HepG2 (cell line): ENCODE results near the gene SESN1. TPM values are rescaled to one million over a fixed set of nuclear protein-coding genes. Genes with fewer than 3 reads are reported as not detected.

Experiments used
- ATAC-seq: fragments of 200-7000 bp; cut with Tn5 transposase; 3 replicates; pipeline ENCODE4 v1.9.1; 2020; ENCODE audit warnings: mild to moderate bottlenecking, moderate library complexity
- BruUV-seq: library from RNA; stranded (reverse); fragments of 400-500 nt; replicated peaks from 2 replicates; lab custom pipeline; 2021; lab: Mats Ljungman, UMichigan
- CTCF ChIA-PET: fragments of 300-600 bp; formaldehyde crosslinking; extraction: SDS; loops from one replicate; lab custom pipeline; 2021; ENCODE audit warnings: low total read pairs, inconsistent platforms, low intra/inter-chr PET ratio; lab: Yijun Ruan, JAX
- POLR2A ChIA-PET: fragments of 350-600 bp; sonication (Branson Sonifier 250); formaldehyde crosslinking; loops from one replicate; lab custom pipeline; 2020; ENCODE audit warnings: antibody characterized with exemption, inconsistent platforms; lab: Yijun Ruan, JAX
- DNase-seq: peaks from one replicate; pipeline ENCODE4 v3.0.0-alpha.2; 2015; ENCODE audit warnings: low spot score
- FAIRE-seq: peaks from 3 replicates; lab custom pipeline; 2011; peaks lifted over from hg19 to GRCh38; lab: Jason Lieb, UNC
- H2AFZ ChIP-seq: one replicate; pipeline ENCODE4 v1.6.1; 2011; ENCODE audit warnings: low read length, inconsistent platforms
- H3K27ac ChIP-seq: fragments of 300-600 bp; 3 replicates; pipeline ENCODE4 v1.8.0; 2011; ENCODE audit warnings: mixed run types, mild to moderate bottlenecking, mixed read lengths, low read length, inconsistent platforms; ENCODE audit not compliant: insufficient read depth; ENCODE audit errors: extremely low read length
- H3K27me3 ChIP-seq, 2 experiments: fragments of 200-600 bp in 1 of 2; 2 replicates in 1 of 2; 3 replicates in 1 of 2; pipeline versions ENCODE4 v1.6.0 to v1.8.0; 2011; ENCODE audit warnings: low read length in 2 of 2, mild to moderate bottlenecking in 2 of 2, moderate library complexity in 2 of 2, inconsistent platforms in 1 of 2; ENCODE audit not compliant: insufficient read depth in 2 of 2, control insufficient read depth in 1 of 2
- H3K36me3 ChIP-seq, 2 experiments: fragments of 200-600 bp in 1 of 2; replicated peaks in 1 of 2; 2 replicates in 1 of 2; 3 replicates in 1 of 2; pipeline versions ENCODE4 v1.5.1 to v1.8.0; 2011; ENCODE audit warnings: low read length in 2 of 2, inconsistent platforms in 1 of 2; ENCODE audit not compliant: insufficient read depth in 2 of 2, control insufficient read depth in 1 of 2
- H3K4me1 ChIP-seq: 2 replicates; pipeline ENCODE4 v1.5.1; 2012; ENCODE audit warnings: low read length, inconsistent platforms; ENCODE audit not compliant: insufficient read depth
- H3K4me2 ChIP-seq: 2 replicates; pipeline ENCODE4 v1.6.0; 2011; ENCODE audit warnings: low read depth, low read length, inconsistent platforms
- H3K4me3 ChIP-seq, 3 experiments: fragments of 200-600 bp in 1 of 3; sonication (generic), shearing (Covaris generic) in 1 of 3; replicated peaks in 1 of 3; 2 replicates each; pipeline ENCODE4 v1.5.1; 2011 to 2016; ENCODE audit warnings: low read length in 3 of 3, inconsistent platforms in 2 of 3, low read depth in 2 of 3, mild to moderate bottlenecking in 2 of 3, control low read depth in 1 of 3, mixed read lengths in 1 of 3; ENCODE audit not compliant: insufficient read depth in 1 of 3
- H3K79me2 ChIP-seq: one replicate; pipeline ENCODE4 v1.6.1; 2011; ENCODE audit warnings: low read length, inconsistent platforms; ENCODE audit not compliant: insufficient read depth
- H3K9ac ChIP-seq: 2 replicates; pipeline ENCODE4 v1.6.0; 2011; ENCODE audit warnings: mild to moderate bottlenecking, low read depth, low read length, inconsistent platforms; ENCODE audit not compliant: insufficient read depth
- H3K9me3 ChIP-seq: 2 replicates; pipeline ENCODE4 v1.5.1; 2012; ENCODE audit warnings: mild to moderate bottlenecking, low read length
- H4K20me1 ChIP-seq: 2 replicates; pipeline ENCODE4 v1.6.0; 2011; ENCODE audit warnings: inconsistent platforms, mild to moderate bottlenecking, low read length, moderate library complexity; ENCODE audit not compliant: insufficient read depth
- DMAP1 ChIP-seq: IDR thresholded peaks from 2 replicates; pipeline ENCODE4 v1.6.1; 2016
- MAFG ChIP-seq: sonication (generic); formaldehyde crosslinking; IDR thresholded peaks from 2 replicates; pipeline ENCODE4 v1.5.1; 2020; ENCODE audit warnings: mild to moderate bottlenecking, missing genetic modification reagents
- NR2F1 ChIP-seq, 2 experiments: fragments of 450-650 bp in 1 of 2; formaldehyde crosslinking in 1 of 2; IDR thresholded peaks; 2 replicates each; pipeline versions ENCODE4 v1.5.0 to v1.6.1; 2016 to 2020; ENCODE audit warnings: mild to moderate bottlenecking in 1 of 2, missing compliant biosample characterization in 1 of 2, missing genetic modification reagents in 1 of 2, moderate library complexity in 1 of 2
- POLR2AphosphoS2 ChIP-seq: IDR thresholded peaks from 2 replicates; pipeline ENCODE4 v1.6.1; 2011; ENCODE audit warnings: low read depth, low read length, improper control_type of control experiment
- PTBP1 ChIP-seq: fragments of 200-400 bp; formaldehyde crosslinking; IDR thresholded peaks from 2 replicates; pipeline ENCODE4 v1.6.1; 2018; ENCODE audit warnings: low read length, low read depth; ENCODE audit not compliant: poor library complexity, severe bottlenecking
- REXO4 ChIP-seq: sonication (generic); formaldehyde crosslinking; IDR thresholded peaks from 2 replicates; pipeline ENCODE4 v1.8.0; 2022; ENCODE audit warnings: missing genetic modification reagents, mild to moderate bottlenecking, borderline replicate concordance
- ZNF138 ChIP-seq: sonication (generic); formaldehyde crosslinking; IDR thresholded peaks from 2 replicates; pipeline ENCODE4 v1.5.0; 2020; ENCODE audit warnings: mild to moderate bottlenecking, low read depth, missing genetic modification reagents
- ZNF143 ChIP-seq: sonication (generic); formaldehyde crosslinking; IDR thresholded peaks from 2 replicates; pipeline ENCODE4 v1.4.0; 2020; ENCODE audit warnings: missing genetic modification reagents
- ZSCAN20 ChIP-seq: sonication (generic); formaldehyde crosslinking; IDR thresholded peaks from 2 replicates; pipeline ENCODE4 v1.4.0; 2020; ENCODE audit warnings: missing genetic modification reagents, mild to moderate bottlenecking, borderline replicate concordance
- in situ Hi-C: cut with HindIII; loops from 2 replicates; pipeline ENCODE4 v1.10.0; 2017; ENCODE audit warnings: low pct_unique_long_range_greater_than_20kb; ENCODE audit not compliant: extremely low pct_ligation_motif_present
- intact Hi-C: fragments of 100-400 bp; cut with micrococcal nuclease; formaldehyde crosslinking; loops from one replicate; pipeline ENCODE4 v1.10.0; 2022; ENCODE audit not compliant: unreplicated experiment
- polyA plus RNA-seq, 8 experiments: library from polyadenylated mRNA; depleted of rRNA in 3 of 8; stranded (reverse) in 7 of 8; unstranded in 1 of 8; fragments of >200 nt; fragmentation: Illumina TruSeq in 4 of 8; extraction: Trizol in 4 of 8; gene quantifications; 2 replicates each; pipeline versions ENCODE4 v1.2.1 to v1.2.3, GENCODE V29; 2011 to 2016; ENCODE audit warnings: low read depth in 4 of 8, missing spikeins in 1 of 8, mixed read lengths in 1 of 8; ENCODE audit not compliant: insufficient read depth in 1 of 8
- total RNA-seq, 5 experiments: library from RNA; depleted of rRNA; stranded (reverse); fragments of >200 nt; fragmentation: Illumina TruSeq; extraction: Trizol; gene quantifications; 2 replicates each; pipeline ENCODE4 v1.2.3, GENCODE V29; 2016; ENCODE audit warnings: low read depth in 1 of 5
- TF ChIP-seq, protein P1 (sequence below): sonication (generic); formaldehyde crosslinking; IDR thresholded peaks from 2 replicates; pipeline ENCODE4; 2020; ENCODE audit warnings: missing genetic modification reagents, mild to moderate bottlenecking, borderline replicate concordance

SESN1 gene
- total and polyA plus RNA-seq, 2 of the 13 experiments (the other 11 are each of a cell fraction or from before 2014, with no cell fraction given) = 24.9 to 44.7 TPM

DNA sequence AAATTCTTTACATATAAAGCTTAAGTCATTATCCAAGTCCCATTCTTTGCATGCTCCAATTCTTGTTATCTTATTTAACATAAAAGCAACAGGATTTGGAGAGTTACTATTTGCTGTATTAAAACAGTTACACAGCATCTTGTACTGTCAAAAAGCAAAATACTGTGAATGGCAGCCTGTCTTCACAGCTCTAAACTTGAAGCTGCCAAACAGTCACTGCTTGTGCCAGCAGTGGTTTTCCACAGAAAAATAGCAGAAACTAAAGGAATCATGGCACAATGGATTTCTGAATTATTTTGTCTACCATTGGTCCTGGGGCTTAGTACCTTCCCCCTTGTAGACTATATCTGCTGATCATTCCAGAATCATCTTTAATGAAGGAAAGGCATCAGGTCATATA lies 107.5 kb downstream of the SESN1 start:
- no peak overlapping the region for H3K4me3 ChIP-seq
- ChIA-PET CTCF (no interaction called here), POLR2A (interaction anchor here (1.2 kb wide), 1 partner anchor 22 kb away, joined by 4 read pairs; no protein-coding TSS in a partner anchor)
- H3K27me3 ChIP-seq = no peaks in the 10 kb centered on the region
- no peak overlapping the region for H3K4me2 ChIP-seq
- no peak for DNase-seq
- H4K20me1 ChIP-seq = no peaks in the 10 kb centered on the region
- H3K9ac ChIP-seq = no peak overlapping the region
- FAIRE-seq = no peak
- peaks cover 13 to 21% of the 10 kb centered on the region in 2 experiments for H3K36me3 ChIP-seq
- H3K27ac ChIP-seq = no peak overlapping the region
- no peak for ATAC-seq
- no peaks in the 10 kb centered on the region for H3K9me3 ChIP-seq
- TF ChIP-seq PTBP1 = no peak
- no peak for TF ChIP-seq MAFG (CRISPR knock-in tag)
- no peak for TF ChIP-seq DMAP1 (CRISPR knock-in tag)
- TF ChIP-seq POLR2AphosphoS2 = no peak
- TF ChIP-seq, protein P1, sequence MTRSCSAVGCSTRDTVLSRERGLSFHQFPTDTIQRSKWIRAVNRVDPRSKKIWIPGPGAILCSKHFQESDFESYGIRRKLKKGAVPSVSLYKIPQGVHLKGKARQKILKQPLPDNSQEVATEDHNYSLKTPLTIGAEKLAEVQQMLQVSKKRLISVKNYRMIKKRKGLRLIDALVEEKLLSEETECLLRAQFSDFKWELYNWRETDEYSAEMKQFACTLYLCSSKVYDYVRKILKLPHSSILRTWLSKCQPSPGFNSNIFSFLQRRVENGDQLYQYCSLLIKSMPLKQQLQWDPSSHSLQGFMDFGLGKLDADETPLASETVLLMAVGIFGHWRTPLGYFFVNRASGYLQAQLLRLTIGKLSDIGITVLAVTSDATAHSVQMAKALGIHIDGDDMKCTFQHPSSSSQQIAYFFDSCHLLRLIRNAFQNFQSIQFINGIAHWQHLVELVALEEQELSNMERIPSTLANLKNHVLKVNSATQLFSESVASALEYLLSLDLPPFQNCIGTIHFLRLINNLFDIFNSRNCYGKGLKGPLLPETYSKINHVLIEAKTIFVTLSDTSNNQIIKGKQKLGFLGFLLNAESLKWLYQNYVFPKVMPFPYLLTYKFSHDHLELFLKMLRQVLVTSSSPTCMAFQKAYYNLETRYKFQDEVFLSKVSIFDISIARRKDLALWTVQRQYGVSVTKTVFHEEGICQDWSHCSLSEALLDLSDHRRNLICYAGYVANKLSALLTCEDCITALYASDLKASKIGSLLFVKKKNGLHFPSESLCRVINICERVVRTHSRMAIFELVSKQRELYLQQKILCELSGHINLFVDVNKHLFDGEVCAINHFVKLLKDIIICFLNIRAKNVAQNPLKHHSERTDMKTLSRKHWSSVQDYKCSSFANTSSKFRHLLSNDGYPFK (CRISPR knock-in tag) = no peak
- TF ChIP-seq REXO4 (CRISPR knock-in tag) = no peak
- no peak for TF ChIP-seq ZSCAN20
- TF ChIP-seq NR2F1 (CRISPR knock-in tag; IDR thresholded peaks at IDR 0.05) = no peak
- TF ChIP-seq ZNF143 (CRISPR knock-in tag) = no peak
- TF ChIP-seq ZNF138 (CRISPR knock-in tag) = no peak
- no TSS peak for BruUV-seq
- no peak overlapping the region for H2AFZ ChIP-seq
- in situ Hi-C loops = no loop called here
- intact Hi-C loops = no loop called here
- H3K79me2 ChIP-seq = no peaks in the 10 kb centered on the region
- H3K4me1 ChIP-seq = peaks cover 23% of the 10 kb centered on the region
